Transverse colon (tissue), 4 donors: ENCODE measurements around the gene LETM1. TPM values are rescaled to one million over a fixed set of nuclear protein-coding genes. Genes with fewer than 3 reads are reported as not detected.

Experiments used
- DNase-seq: peaks from one replicate; pipeline ENCODE4 v3.0.0-alpha.2; 2019
- H3K27ac ChIP-seq, 4 donors: fragments of 200-600 bp; sonication (generic); 2 replicates each; pipeline ENCODE4 v1.5.1; 2016 to 2018; ENCODE audit warnings: inconsistent platforms in 4 of 4
- H3K27me3 ChIP-seq: fragments of 200-600 bp; sonication (generic); 2 replicates; pipeline ENCODE4 v1.5.1; 2017; ENCODE audit warnings: inconsistent platforms
- H3K36me3 ChIP-seq, 4 donors: fragments of 200-600 bp; sonication (generic); 2 replicates each; pipeline ENCODE4 v1.5.1; 2017 to 2019; ENCODE audit warnings: inconsistent platforms in 4 of 4
- H3K4me1 ChIP-seq, 4 donors: fragments of 200-600 bp; sonication (generic); 2 replicates each; pipeline ENCODE4 v1.5.1; 2017 to 2020; ENCODE audit warnings: inconsistent platforms in 4 of 4
- H3K4me3 ChIP-seq, 4 donors: fragments of 200-600 bp; sonication (generic); 1 replicate in 1 of 4; 2 replicates in 3 of 4; pipeline versions ENCODE4 v1.5.1 to v1.6.1; 2017 to 2019; ENCODE audit warnings: inconsistent platforms in 4 of 4
- H3K9me3 ChIP-seq, 2 donors: fragments of 200-600 bp; sonication (generic); 2 replicates each; pipeline ENCODE4 v1.5.1; 2017 to 2019; ENCODE audit warnings: inconsistent platforms in 2 of 2
- EP300 ChIP-seq: sonication (generic); formaldehyde crosslinking; IDR thresholded peaks from one replicate; pipeline ENCODE4 v1.6.1; 2017; ENCODE audit warnings: antibody characterized with exemption, low read depth
- POLR2A ChIP-seq: fragments of 450-650 bp; IDR thresholded peaks from one replicate; pipeline ENCODE4 v1.6.1; 2016; ENCODE audit warnings: antibody characterized with exemption, mild to moderate bottlenecking, moderate library complexity
- POLR2AphosphoS5 ChIP-seq, 3 donors: sonication (generic); formaldehyde crosslinking; IDR thresholded peaks; one replicate each; pipeline ENCODE4 v1.6.1; 2016; ENCODE audit warnings: antibody characterized with exemption in 3 of 3
- WGBS, 2 donors: methylation state at CpG; one replicate each; pipeline ENCODE4 v1.1.5; 2018; ENCODE audit warnings: low coverage in 1 of 2; 5-methylcytosine and 5-hydroxymethylcytosine counted together
- in situ Hi-C, 4 donors: fragments of 200-750 bp; cut with MboI; loops; one replicate each; pipeline versions ENCODE4 v1.15.0 to v1.15.1; 2017; ENCODE audit warnings: low sequenced_read_pairs in 3 of 4, low pct_ligation_motif_present in 1 of 4, low pct_unique_long_range_greater_than_20kb in 1 of 4
- intact Hi-C: fragments of 100-400 bp; cut with DNase I; formaldehyde crosslinking; loops from one replicate; pipeline ENCODE4 v1.15.1; 2023; ENCODE audit warnings: low total_unique reads
- total RNA-seq, 4 donors: library from RNA; depleted of rRNA; stranded (reverse); fragments of >200 nt; gene quantifications; one replicate each; pipeline ENCODE4 v1.1.0, GENCODE V29; 2016
- TF ChIP-seq, protein P1 (sequence below), 5 experiments: fragments of 200-600 bp in 3 of 5; fragments of 450-650 bp in 2 of 5; sonication (generic) in 3 of 5; IDR thresholded peaks; 1 replicate in 2 of 5; 2 replicates in 3 of 5; pipeline ENCODE4 v1.5.1; 2016 to 2017; ENCODE audit warnings: antibody characterized with exemption in 5 of 5, inconsistent platforms in 3 of 5, mild to moderate bottlenecking in 2 of 5, moderate library complexity in 1 of 5

Gene LETM1
- total RNA-seq, 4 donors from 2014 or later = 173 to 469 (median 243) TPM

GRCh38 chr4:1834047-1834775 lies 21.7 kb downstream of the LETM1 start:
- no peaks in the 10 kb centered on the region for H3K27me3 ChIP-seq
- H3K9me3 ChIP-seq = no peaks in the 10 kb centered on the region
- TF ChIP-seq, protein P1, sequence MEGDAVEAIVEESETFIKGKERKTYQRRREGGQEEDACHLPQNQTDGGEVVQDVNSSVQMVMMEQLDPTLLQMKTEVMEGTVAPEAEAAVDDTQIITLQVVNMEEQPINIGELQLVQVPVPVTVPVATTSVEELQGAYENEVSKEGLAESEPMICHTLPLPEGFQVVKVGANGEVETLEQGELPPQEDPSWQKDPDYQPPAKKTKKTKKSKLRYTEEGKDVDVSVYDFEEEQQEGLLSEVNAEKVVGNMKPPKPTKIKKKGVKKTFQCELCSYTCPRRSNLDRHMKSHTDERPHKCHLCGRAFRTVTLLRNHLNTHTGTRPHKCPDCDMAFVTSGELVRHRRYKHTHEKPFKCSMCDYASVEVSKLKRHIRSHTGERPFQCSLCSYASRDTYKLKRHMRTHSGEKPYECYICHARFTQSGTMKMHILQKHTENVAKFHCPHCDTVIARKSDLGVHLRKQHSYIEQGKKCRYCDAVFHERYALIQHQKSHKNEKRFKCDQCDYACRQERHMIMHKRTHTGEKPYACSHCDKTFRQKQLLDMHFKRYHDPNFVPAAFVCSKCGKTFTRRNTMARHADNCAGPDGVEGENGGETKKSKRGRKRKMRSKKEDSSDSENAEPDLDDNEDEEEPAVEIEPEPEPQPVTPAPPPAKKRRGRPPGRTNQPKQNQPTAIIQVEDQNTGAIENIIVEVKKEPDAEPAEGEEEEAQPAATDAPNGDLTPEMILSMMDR (IDR thresholded peaks at IDR 0.05) = no peak
- TF ChIP-seq EP300 = no peak
- TF ChIP-seq POLR2AphosphoS5 (IDR thresholded peaks at IDR 0.05) = no peak
- no peak for TF ChIP-seq POLR2A
- H3K4me1 ChIP-seq = peaks cover 0 to 7% (median 2%) of the 10 kb centered on the region in 4 donors
- WGBS, 2 donors = 83 to 90% methylated on average over 6 to 21 of the region's 21 CpGs
- DNase-seq = no peak
- peaks cover 0 to 74% (median 31%) of the 10 kb centered on the region in 4 donors for H3K36me3 ChIP-seq
- H3K4me3 ChIP-seq = no peak overlapping the region
- H3K27ac ChIP-seq = peak overlapping the region in 1 of 4 donors; percentile 3
- in situ Hi-C loops (no loop called here), intact Hi-C loops (no loop called here)

- no peak for TF ChIP-seq POLR2A
- TF ChIP-seq, protein P1 (IDR thresholded peaks at IDR 0.05) = no peak
- TF ChIP-seq EP300 = no peak
These were observed 22.5 kb downstream of the LETM1 start for GRCh38 chr4:1833307-1834046.

DNA sequence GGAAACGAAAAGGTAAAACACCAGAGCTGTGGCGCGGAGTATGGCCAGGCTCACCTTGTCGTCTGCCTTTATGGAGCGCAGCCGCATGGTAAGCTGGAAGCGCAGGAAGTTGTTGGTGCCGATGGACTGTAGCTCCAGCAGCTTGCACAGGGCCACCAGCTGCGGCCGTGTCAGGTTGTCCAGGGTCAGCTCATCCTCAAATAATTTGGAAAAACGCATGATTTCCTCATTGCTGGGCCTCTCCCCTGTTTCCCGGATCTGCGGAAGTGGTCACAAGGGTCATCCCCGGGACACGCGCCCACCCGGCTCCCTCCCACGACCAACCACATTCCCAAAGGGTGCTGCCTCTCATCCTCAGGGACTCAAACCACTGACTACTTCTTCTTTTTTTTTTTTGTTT lies 23.3 kb downstream of the LETM1 start:
- no peak overlapping the region for H3K27ac ChIP-seq
- no peaks in the 10 kb centered on the region for H3K9me3 ChIP-seq
- WGBS, 2 donors = 83 to 92% methylated on average over 6 to 18 of the region's 18 CpGs
- intact Hi-C loops (no loop called here), in situ Hi-C loops (no loop called here)
- H3K4me3 ChIP-seq = no peak overlapping the region
- H3K27me3 ChIP-seq = no peaks in the 10 kb centered on the region
- no peaks in the 10 kb centered on the region for H3K4me1 ChIP-seq
- DNase-seq = no peak
- no peak for TF ChIP-seq POLR2A
- no peak for TF ChIP-seq POLR2AphosphoS5 (IDR thresholded peaks at IDR 0.05)
- TF ChIP-seq EP300 = no peak
- TF ChIP-seq, protein P1 (IDR thresholded peaks at IDR 0.05) = no peak
- H3K36me3 ChIP-seq = peaks cover 0 to 59% (median 26%) of the 10 kb centered on the region in 4 donors

More at GRCh38 chr4:1833307-1834046, 22.5 kb downstream of the LETM1 start:
- H3K27ac ChIP-seq = no peak overlapping the region
- H3K9me3 ChIP-seq = no peaks in the 10 kb centered on the region
- no peaks in the 10 kb centered on the region for H3K27me3 ChIP-seq
- peaks cover 0 to 67% (median 30%) of the 10 kb centered on the region in 4 donors for H3K36me3 ChIP-seq
- intact Hi-C loops = no loop called here
- in situ Hi-C loops = no loop called here
- 88% methylated on average over 13 of the region's 14 CpGs; no CpG with 5 or more reads in 1 of the 2 donors for WGBS, 2 donors
- H3K4me1 ChIP-seq = no peaks in the 10 kb centered on the region
- no peak for DNase-seq
- H3K4me3 ChIP-seq = no peak overlapping the region

DNA sequence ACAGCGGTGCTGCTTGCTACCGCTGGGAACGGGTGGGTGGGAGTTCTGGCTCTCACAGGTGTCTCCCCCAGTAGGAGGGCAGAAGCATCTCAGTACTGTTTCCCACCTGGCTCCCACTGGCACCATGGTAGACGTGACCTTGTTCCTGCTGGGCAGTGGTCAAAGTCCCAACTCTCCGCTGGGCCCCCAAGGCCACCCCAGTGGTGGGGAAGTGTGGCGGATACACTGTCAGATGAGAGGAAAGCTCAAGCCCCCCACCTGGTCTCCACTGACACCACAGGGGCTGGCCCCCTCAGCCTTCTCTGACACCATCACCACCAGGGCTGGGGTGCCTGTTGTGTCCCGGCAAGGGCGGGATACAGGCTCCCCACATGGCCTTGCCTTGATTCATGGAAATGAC lies 24.6 kb downstream of the LETM1 start:
- intact Hi-C loops (no loop called here), in situ Hi-C loops (no loop called here)
- Histone ChIP-seq H3K4me1 (no peaks in the 10 kb centered on the region), H3K9me3 (no peaks in the 10 kb centered on the region), H3K4me3 (no peak overlapping the region), H3K27ac (no peak overlapping the region), H3K36me3 (peaks cover 0 to 57% (median 25%) of the 10 kb centered on the region in 4 donors), H3K27me3 (no peaks in the 10 kb centered on the region)
- no peak for TF ChIP-seq POLR2AphosphoS5 (IDR thresholded peaks at IDR 0.05)
- TF ChIP-seq, protein P1 (IDR thresholded peaks at IDR 0.05) = no peak
- no peak for TF ChIP-seq EP300
- no peak for TF ChIP-seq POLR2A
- 96% methylated on average over 7 of the region's 8 CpGs; no CpG with 5 or more reads in 1 of the 2 donors for WGBS, 2 donors
- DNase-seq = no peak
